Gastrocnemius medialis (tissue), 4 donors: ENCODE results near the gene CCSER1.

ENCODE experiments used
- POLR2A ChIP-seq, 2 donors: fragments of 450-650 bp; IDR thresholded peaks; one replicate each; pipeline ENCODE4 v1.6.1; 2017; ENCODE audit warnings: antibody characterized with exemption in 2 of 2, mild to moderate bottlenecking in 2 of 2, moderate library complexity in 2 of 2
- TF ChIP-seq, protein P1 (sequence below), 5 experiments: fragments of 450-650 bp in 3 of 5; fragments of 200-600 bp in 2 of 5; sonication (generic) in 2 of 5; IDR thresholded peaks in 4 of 5; conservative IDR thresholded peaks in 1 of 5; 1 replicate in 4 of 5; 2 replicates in 1 of 5; pipeline ENCODE4 v1.5.1; 2016 to 2019; ENCODE audit warnings: antibody characterized with exemption in 5 of 5, mild to moderate bottlenecking in 3 of 5, moderate library complexity in 3 of 5

DNA sequence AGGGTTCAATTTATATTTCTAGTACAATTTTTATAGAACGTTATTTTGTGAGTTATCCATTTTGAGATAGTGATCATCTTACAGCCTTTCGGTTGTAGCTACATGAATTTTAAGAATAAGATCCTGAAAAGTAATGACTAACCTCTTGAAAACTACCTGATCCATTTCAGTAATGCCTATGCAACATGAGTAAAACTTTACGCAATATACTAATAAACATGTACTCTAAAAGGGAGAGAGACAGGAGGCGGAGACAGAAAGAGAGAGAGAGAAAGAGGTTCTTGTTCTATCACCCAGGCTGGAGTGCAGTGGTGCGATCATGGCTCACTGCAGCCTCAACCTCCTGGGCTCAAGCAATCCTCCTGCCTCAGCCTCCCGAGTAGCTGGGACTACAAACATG is 816.1 kb downstream of the CCSER1 start:
- TF ChIP-seq, protein P1, sequence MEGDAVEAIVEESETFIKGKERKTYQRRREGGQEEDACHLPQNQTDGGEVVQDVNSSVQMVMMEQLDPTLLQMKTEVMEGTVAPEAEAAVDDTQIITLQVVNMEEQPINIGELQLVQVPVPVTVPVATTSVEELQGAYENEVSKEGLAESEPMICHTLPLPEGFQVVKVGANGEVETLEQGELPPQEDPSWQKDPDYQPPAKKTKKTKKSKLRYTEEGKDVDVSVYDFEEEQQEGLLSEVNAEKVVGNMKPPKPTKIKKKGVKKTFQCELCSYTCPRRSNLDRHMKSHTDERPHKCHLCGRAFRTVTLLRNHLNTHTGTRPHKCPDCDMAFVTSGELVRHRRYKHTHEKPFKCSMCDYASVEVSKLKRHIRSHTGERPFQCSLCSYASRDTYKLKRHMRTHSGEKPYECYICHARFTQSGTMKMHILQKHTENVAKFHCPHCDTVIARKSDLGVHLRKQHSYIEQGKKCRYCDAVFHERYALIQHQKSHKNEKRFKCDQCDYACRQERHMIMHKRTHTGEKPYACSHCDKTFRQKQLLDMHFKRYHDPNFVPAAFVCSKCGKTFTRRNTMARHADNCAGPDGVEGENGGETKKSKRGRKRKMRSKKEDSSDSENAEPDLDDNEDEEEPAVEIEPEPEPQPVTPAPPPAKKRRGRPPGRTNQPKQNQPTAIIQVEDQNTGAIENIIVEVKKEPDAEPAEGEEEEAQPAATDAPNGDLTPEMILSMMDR (IDR thresholded peaks at IDR 0.05 in 4 of 5, conservative IDR thresholded peaks at IDR 0.05 in 1 of 5) = no peak
- TF ChIP-seq POLR2A (IDR thresholded peaks at IDR 0.05) = no peak
